Left lung (tissue), 10 donors: Measurements from ENCODE around the gene MRPL23. TPM values are rescaled to one million over a fixed set of nuclear protein-coding genes. Genes with fewer than 3 reads are reported as not detected.

ENCODE experiments used
- ATAC-seq: fragments of 200-7000 bp; cut with Tn5 transposase; one replicate; pipeline ENCODE4 v1.9.1; 2020; ENCODE audit warnings: moderate library complexity
- DNase-seq, 4 donors: peaks; one replicate each; pipeline ENCODE4 v3.0.0-alpha.2; 2013 to 2020
- H3K27ac ChIP-seq, 2 donors: fragments of 200-600 bp; sonication (generic) in 1 of 2; one replicate each; pipeline versions ENCODE4 v1.5.0 to v1.8.0; 2020 to 2021
- H3K27me3 ChIP-seq, 2 donors: fragments of 200-600 bp; sonication (generic) in 1 of 2; one replicate each; pipeline versions ENCODE4 v1.5.0 to v1.8.0; 2020 to 2021
- H3K36me3 ChIP-seq, 2 donors: fragments of 200-600 bp; sonication (generic) in 1 of 2; one replicate each; pipeline versions ENCODE4 v1.5.0 to v1.8.0; 2020 to 2021
- H3K4me1 ChIP-seq, 2 donors: fragments of 200-600 bp; one replicate each; pipeline ENCODE4 v1.8.0; 2021
- H3K4me3 ChIP-seq, 2 donors: fragments of 200-600 bp; sonication (generic) in 1 of 2; one replicate each; pipeline versions ENCODE4 v1.5.0 to v1.8.0; 2020 to 2021; ENCODE audit warnings: mild to moderate bottlenecking in 1 of 2
- H3K9me3 ChIP-seq, 2 donors: fragments of 200-600 bp; sonication (generic) in 1 of 2; one replicate each; pipeline versions ENCODE4 v1.5.0 to v1.8.0; 2020 to 2021
- CTCF ChIP-seq, 2 donors: fragments of 200-600 bp; sonication (generic) in 1 of 2; IDR thresholded peaks; one replicate each; pipeline versions ENCODE4 v1.5.0 to v1.8.0; 2021; ENCODE audit warnings: antibody characterized with exemption in 2 of 2
- intact Hi-C, 2 donors: fragments of 100-400 bp; cut with DNase I; formaldehyde crosslinking; loops; one replicate each; pipeline versions ENCODE4 v1.11.2 to v1.14.2; 2022
- polyA plus RNA-seq, 6 donors: library from polyadenylated mRNA; unstranded; fragments of 120-200 nt; gene quantifications; one replicate each; pipeline ENCODE4 v1.2.1, GENCODE V29; 2013; ENCODE audit not compliant: insufficient read length in 6 of 6
- total RNA-seq, 2 donors: library from RNA; stranded (reverse); fragmentation: NEBNext Ultra II Directional; extraction: Animal tissue kit (Norgen Biotek cat#: 25700); gene quantifications; one replicate each; pipeline ENCODE4 v1.2.1, GENCODE V29; 2021
- donor health status: DM: no; HTN: yes; CAD: no.
- donor health status: DM: no; HTN: no; CAD: no.

The MRPL23 gene
- total and polyA plus RNA-seq, 8 donors, result 35.1 to 71.6 (median 48.6) TPM

GRCh38 chr11:1949922-1950321 is 2.8 kb downstream of the MRPL23 start:
- ATAC-seq, result peak; percentile 72
- intact Hi-C loops, result no loop called here

GRCh38 chr11:1952806-1953482 is 5.8 kb downstream of the MRPL23 start:
- no peak overlapping the region for H3K27ac ChIP-seq

More at GRCh38 chr11:1949922-1950321, 2.8 kb downstream of the MRPL23 start:
- Histone ChIP-seq H3K27ac (no peak overlapping the region), H3K4me1 (no peaks in the 10 kb centered on the region), H3K27me3 (no peaks in the 10 kb centered on the region), H3K36me3 (no peaks in the 10 kb centered on the region), H3K4me3 (no peak overlapping the region), H3K9me3 (no peaks in the 10 kb centered on the region)
- TF ChIP-seq CTCF (IDR thresholded peaks at IDR 0.05), result no peak
- DNase-seq, result no peak

GRCh38 chr11:1953489-1954266 is 6.5 kb downstream of the MRPL23 start:
- H3K4me3 ChIP-seq, result no peak overlapping the region
- no peaks in the 10 kb centered on the region for H3K9me3 ChIP-seq
- H3K36me3 ChIP-seq, result no peaks in the 10 kb centered on the region
- TF ChIP-seq CTCF (IDR thresholded peaks at IDR 0.05), result peak in 1 of 2 donors; percentile 37
- DNase-seq, result peak in 1 of 4 donors; percentile 73
- H3K27me3 ChIP-seq, result no peaks in the 10 kb centered on the region
- ATAC-seq, result no peak
- H3K4me1 ChIP-seq, result no peaks in the 10 kb centered on the region
- no peak overlapping the region for H3K27ac ChIP-seq
- intact Hi-C loops, result no loop called here

More at GRCh38 chr11:1952806-1953482, 5.8 kb downstream of the MRPL23 start:
- H3K9me3 ChIP-seq, result no peaks in the 10 kb centered on the region
- H3K36me3 ChIP-seq, result no peaks in the 10 kb centered on the region
- intact Hi-C loops, result no loop called here
- H3K4me3 ChIP-seq, result no peak overlapping the region
- H3K27me3 ChIP-seq, result no peaks in the 10 kb centered on the region
- no peak for DNase-seq
- no peak for TF ChIP-seq CTCF (IDR thresholded peaks at IDR 0.05)
- H3K4me1 ChIP-seq, result no peaks in the 10 kb centered on the region
- ATAC-seq, result no peak

- Histone ChIP-seq H3K9me3 (no peaks in the 10 kb centered on the region), H3K36me3 (no peaks in the 10 kb centered on the region), H3K27me3 (no peaks in the 10 kb centered on the region), H3K27ac (no peak overlapping the region), H3K4me1 (no peaks in the 10 kb centered on the region), H3K4me3 (no peak overlapping the region)
- intact Hi-C loops, result no loop called here
- DNase-seq, result no peak
- ATAC-seq, result no peak
- TF ChIP-seq CTCF (IDR thresholded peaks at IDR 0.05), result no peak
These were observed 11.2 kb downstream of the MRPL23 start for GRCh38 chr11:1958367-1958766.

GRCh38 chr11:1959786-1960185 is 12.7 kb downstream of the MRPL23 start:
- Histone ChIP-seq H3K27me3 (no peaks in the 10 kb centered on the region), H3K27ac (no peak overlapping the region), H3K9me3 (no peaks in the 10 kb centered on the region), H3K36me3 (no peaks in the 10 kb centered on the region), H3K4me1 (no peaks in the 10 kb centered on the region), H3K4me3 (no peak overlapping the region)
- ATAC-seq (no peak), DNase-seq (peak in 1 of 4 donors; percentile 54)
- no peak for TF ChIP-seq CTCF (IDR thresholded peaks at IDR 0.05)
- intact Hi-C loops, result no loop called here
